Gastrocnemius medialis (tissue), 4 donors: ENCODE measurements around the gene PLCD1. TPM values are rescaled to one million over a fixed set of nuclear protein-coding genes. Genes with fewer than 3 reads are reported as not detected.

Experiments
- ATAC-seq, 2 donors: fragments of 150-250 bp; one replicate each; pipeline ENCODE4 v1.9.1; 2016
- DNase-seq, 2 donors: peaks; one replicate each; pipeline ENCODE4 v3.0.0-alpha.2; 2019
- H3K27ac ChIP-seq, 4 donors: fragments of 200-600 bp; sonication (generic); 1 replicate in 1 of 4; 2 replicates in 3 of 4; pipeline ENCODE4 v1.5.1; 2016 to 2018; ENCODE audit warnings: mild to moderate bottlenecking in 2 of 4, moderate library complexity in 1 of 4
- H3K27me3 ChIP-seq, 3 donors: fragments of 200-600 bp; sonication (generic) in 2 of 3; 1 replicate in 1 of 3; 2 replicates in 2 of 3; pipeline versions ENCODE4 v1.5.1 to v1.6.0; 2016 to 2019; ENCODE audit warnings: mild to moderate bottlenecking in 1 of 3, moderate library complexity in 1 of 3
- H3K36me3 ChIP-seq, 2 donors: fragments of 200-600 bp; sonication (generic) in 1 of 2; one replicate each; pipeline ENCODE4 v1.5.1; 2017 to 2018
- H3K4me1 ChIP-seq, 2 donors: fragments of 200-600 bp; sonication (generic) in 1 of 2; one replicate each; pipeline ENCODE4 v1.5.1; 2016 to 2017; ENCODE audit warnings: mild to moderate bottlenecking in 2 of 2
- H3K4me3 ChIP-seq, 4 donors: fragments of 200-600 bp; sonication (generic) in 3 of 4; 1 replicate in 1 of 4; 2 replicates in 3 of 4; pipeline ENCODE4 v1.5.1; 2016 to 2019; ENCODE audit warnings: mild to moderate bottlenecking in 2 of 4
- H3K9me3 ChIP-seq, 3 donors: fragments of 200-600 bp; sonication (generic) in 2 of 3; 1 replicate in 1 of 3; 2 replicates in 2 of 3; pipeline ENCODE4 v1.5.1; 2016 to 2019
- CTCF ChIP-seq, 5 experiments: fragments of 450-650 bp in 3 of 5; fragments of 200-600 bp in 2 of 5; sonication (generic) in 2 of 5; IDR thresholded peaks in 4 of 5; conservative IDR thresholded peaks in 1 of 5; 1 replicate in 4 of 5; 2 replicates in 1 of 5; pipeline ENCODE4 v1.5.1; 2016 to 2019; ENCODE audit warnings: antibody characterized with exemption in 5 of 5, mild to moderate bottlenecking in 3 of 5, moderate library complexity in 3 of 5
- POLR2A ChIP-seq, 2 donors: fragments of 450-650 bp; IDR thresholded peaks; one replicate each; pipeline ENCODE4 v1.6.1; 2017; ENCODE audit warnings: antibody characterized with exemption in 2 of 2, mild to moderate bottlenecking in 2 of 2, moderate library complexity in 2 of 2
- in situ Hi-C, 4 donors: fragments of 200-750 bp; cut with MboI; loops; one replicate each; pipeline versions ENCODE4 v1.15.0 to v1.8.0; 2017; ENCODE audit warnings: low sequenced_read_pairs in 4 of 4
- intact Hi-C: fragments of 100-400 bp; cut with DNase I; formaldehyde crosslinking; loops from one replicate; pipeline ENCODE4 v1.15.1; 2023; ENCODE audit warnings: low total_unique reads
- total RNA-seq, 4 donors: library from RNA; depleted of rRNA; stranded (reverse); fragments of >200 nt; gene quantifications; one replicate each; pipeline versions ENCODE4 v1.1.0 to v1.2.3, GENCODE V29; 2016

Gene PLCD1
- total RNA-seq, 4 donors from 2014 or later, result 2.4 to 6.2 (median 4.7) TPM

- intact Hi-C loops, result no loop called here
- peaks cover 10 to 11% of the 10 kb centered on the region in 2 donors for H3K4me1 ChIP-seq
These were observed 32.6 kb downstream of the PLCD1 start for GRCh38 chr3:37996785-37997301.

GRCh38 chr3:37995652-37996641 lies 33.5 kb downstream of the PLCD1 start:
- DNase-seq (peak in 1 of 2 donors; percentile 10), ATAC-seq (no peak)
- intact Hi-C loops (no loop called here), in situ Hi-C loops (no loop called here)
- Histone ChIP-seq H3K4me3 (no peak overlapping the region), H3K36me3 (no peaks in the 10 kb centered on the region), H3K27me3 (no peaks in the 10 kb centered on the region), H3K4me1 (peaks cover 10 to 11% of the 10 kb centered on the region in 2 donors), H3K9me3 (no peaks in the 10 kb centered on the region), H3K27ac (no peak overlapping the region)
- TF ChIP-seq CTCF (IDR thresholded peaks at IDR 0.05 in 4 of 5, conservative IDR thresholded peaks at IDR 0.05 in 1 of 5), result no peak
- no peak for TF ChIP-seq POLR2A (IDR thresholded peaks at IDR 0.05)

More at GRCh38 chr3:37996785-37997301, 32.6 kb downstream of the PLCD1 start:
- Histone ChIP-seq H3K27me3 (no peaks in the 10 kb centered on the region), H3K9me3 (no peaks in the 10 kb centered on the region), H3K27ac (no peak overlapping the region), H3K36me3 (no peaks in the 10 kb centered on the region), H3K4me3 (no peak overlapping the region)
- in situ Hi-C loops, result no loop called here
- peak in 1 of 2 donors; percentile 60 for DNase-seq
- TF ChIP-seq CTCF (IDR thresholded peaks at IDR 0.05 in 4 of 5, conservative IDR thresholded peaks at IDR 0.05 in 1 of 5), result peak; percentile 69 to 87 (median 83)
- TF ChIP-seq POLR2A (IDR thresholded peaks at IDR 0.05), result no peak
- ATAC-seq, result peak in 1 of 2 donors; percentile 49

GRCh38 chr3:37994639-37994972 lies 34.8 kb downstream of the PLCD1 start:
- TF ChIP-seq POLR2A (IDR thresholded peaks at IDR 0.05) (no peak), CTCF (IDR thresholded peaks at IDR 0.05 in 4 of 5, conservative IDR thresholded peaks at IDR 0.05 in 1 of 5) (no peak)
- no peak for ATAC-seq
- Histone ChIP-seq H3K4me3 (peak overlapping the region; percentile 63 to 68 (median 65)), H3K4me1 (peaks cover 10 to 11% of the 10 kb centered on the region in 2 donors), H3K9me3 (no peaks in the 10 kb centered on the region), H3K36me3 (no peaks in the 10 kb centered on the region), H3K27ac (peak overlapping the region; percentile 66 to 77 (median 73)), H3K27me3 (no peaks in the 10 kb centered on the region)
- no peak for DNase-seq
- intact Hi-C loops, result no loop called here
- in situ Hi-C loops, result no loop called here

- Histone ChIP-seq H3K9me3 (no peaks in the 10 kb centered on the region), H3K27ac (peak overlapping the region; percentile 66 to 77 (median 73)), H3K36me3 (no peaks in the 10 kb centered on the region), H3K27me3 (no peaks in the 10 kb centered on the region), H3K4me3 (peak overlapping the region; percentile 63 to 68 (median 65)), H3K4me1 (peaks cover 10 to 11% of the 10 kb centered on the region in 2 donors)
- intact Hi-C loops (no loop called here), in situ Hi-C loops (no loop called here)
- peak; percentile 51 to 69 for DNase-seq
- TF ChIP-seq POLR2A (IDR thresholded peaks at IDR 0.05) (peak in 1 of 2 donors; percentile 43), CTCF (IDR thresholded peaks at IDR 0.05 in 4 of 5, conservative IDR thresholded peaks at IDR 0.05 in 1 of 5) (no peak)
- ATAC-seq, result peak; percentile 29 to 48
These were observed 35.4 kb downstream of the PLCD1 start for GRCh38 chr3:37993820-37994638.
